Smooth muscle cell (in vitro differentiated cells): Measurements from ENCODE around the gene PREPL. TPM values are rescaled to one million over a fixed set of nuclear protein-coding genes. Genes with fewer than 3 reads are reported as not detected.

Experiments used
- DNase-seq: peaks from one replicate; lab custom pipeline; 2025; ENCODE audit not compliant: unreplicated experiment; lab: John Stamatoyannopoulos, UW
- H2AFZ ChIP-seq: fragments of 200-600 bp; sonication (generic); 2 replicates; pipeline ENCODE4 v1.6.0; 2016; ENCODE audit warnings: antibody characterized with exemption, low read depth, mild to moderate bottlenecking
- H3F3A ChIP-seq: fragments of 200-600 bp; sonication (generic); 2 replicates; pipeline ENCODE4 v1.6.0; 2017; ENCODE audit warnings: antibody characterized with exemption, low read depth
- H3K27ac ChIP-seq: fragments of 200-600 bp; sonication (generic); 2 replicates; pipeline ENCODE4 v1.5.1; 2016; ENCODE audit warnings: low read depth, mild to moderate bottlenecking
- H3K27me3 ChIP-seq: fragments of 200-600 bp; sonication (generic); 2 replicates; pipeline ENCODE4 v1.6.1; 2016; ENCODE audit warnings: low read depth, mild to moderate bottlenecking
- H3K36me3 ChIP-seq: fragments of 200-600 bp; sonication (generic); 2 replicates; pipeline ENCODE4 v1.5.1; 2016; ENCODE audit warnings: low read depth
- H3K4me1 ChIP-seq: fragments of 200-600 bp; sonication (generic); 2 replicates; pipeline ENCODE4 v1.5.1; 2016; ENCODE audit warnings: low read depth
- H3K4me2 ChIP-seq: fragments of 200-600 bp; sonication (generic); 2 replicates; pipeline ENCODE4 v1.6.0; 2016; ENCODE audit warnings: mild to moderate bottlenecking
- H3K4me3 ChIP-seq: fragments of 200-600 bp; sonication (generic); 2 replicates; pipeline ENCODE4 v1.5.1; 2016; ENCODE audit warnings: mild to moderate bottlenecking
- H3K79me2 ChIP-seq: fragments of 200-600 bp; sonication (generic); 2 replicates; pipeline ENCODE4 v1.6.0; 2016; ENCODE audit warnings: low read depth, mild to moderate bottlenecking
- H3K9ac ChIP-seq: fragments of 200-600 bp; sonication (generic); 2 replicates; pipeline ENCODE4 v1.6.0; 2016; ENCODE audit warnings: low read depth
- H3K9me3 ChIP-seq: fragments of 200-600 bp; sonication (generic); replicated peaks from 2 replicates; pipeline ENCODE4 v1.5.1; 2016; ENCODE audit warnings: low read depth
- H4K20me1 ChIP-seq: fragments of 200-600 bp; sonication (generic); 2 replicates; pipeline ENCODE4 v1.6.0; 2016; ENCODE audit warnings: low read depth
- WGBS: methylation state at CpG from one replicate; pipeline ENCODE4 v1.1.7; 2016; ENCODE audit warnings: low lambda C conversion rate; 5-methylcytosine and 5-hydroxymethylcytosine counted together
- polyA plus RNA-seq: library from polyadenylated mRNA; unstranded; fragments of >200 nt; fragmentation: Nextera tagmentation; extraction: Ambion mirVana; gene quantifications from 2 replicates; pipeline ENCODE4 v1.2.1, GENCODE V29; 2016
- total RNA-seq: library from RNA; depleted of rRNA; stranded (reverse); fragments of >200 nt; gene quantifications from 2 replicates; pipeline ENCODE4 v1.2.3, GENCODE V29; 2014
- TF ChIP-seq, protein P1 (sequence below): fragments of 200-600 bp; sonication (generic); IDR thresholded peaks from 2 replicates; pipeline ENCODE4 v1.5.1; 2017; ENCODE audit warnings: borderline replicate concordance, mild to moderate bottlenecking, antibody characterized with exemption; ENCODE audit not compliant: insufficient read depth, poor library complexity, severe bottlenecking

PREPL gene
- total and polyA plus RNA-seq, 2 experiments from 2014 or later, result 16.7 to 43.8 TPM

DNA sequence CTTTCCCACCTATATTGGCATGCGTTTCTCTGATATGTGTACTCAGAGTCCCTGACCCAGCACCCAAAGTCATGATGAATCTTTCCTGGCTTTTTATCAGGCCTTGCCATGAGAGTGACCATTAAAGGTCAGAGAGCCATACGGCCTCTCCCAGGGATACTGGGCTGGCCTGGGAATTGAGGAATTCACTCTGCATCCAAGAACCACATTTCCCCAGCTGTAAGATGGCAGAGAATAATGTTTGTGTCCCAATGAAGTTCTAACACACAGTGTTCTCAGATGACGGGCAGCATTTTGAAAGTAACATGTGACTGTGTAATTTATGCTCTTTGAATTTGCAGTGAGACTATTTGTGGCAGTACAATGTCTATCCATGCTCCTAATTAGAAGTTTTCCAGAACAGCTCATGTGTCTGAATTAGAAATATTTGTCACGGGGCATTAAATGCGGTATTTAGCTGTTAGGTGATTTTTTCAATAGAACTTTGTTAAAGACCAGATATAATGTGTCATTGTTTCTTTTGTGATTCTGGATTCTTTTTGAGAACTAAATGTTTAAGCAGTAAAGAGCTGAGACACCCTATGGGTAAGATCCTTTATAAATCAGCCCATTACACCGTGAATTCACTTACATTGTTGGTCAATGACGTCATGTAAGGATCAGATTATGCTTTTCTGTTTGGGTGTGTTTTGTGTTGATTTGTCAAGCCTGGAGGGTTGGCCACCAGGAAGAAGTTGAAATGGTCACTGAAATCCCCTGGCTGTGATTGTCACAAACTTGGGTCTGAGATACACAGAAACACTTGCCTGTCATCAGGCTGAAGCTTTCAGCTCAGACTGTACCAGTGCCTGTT, 93.3 kb downstream of the PREPL start:
- WGBS, result 69% methylated on average over 7 of the region's 7 CpGs

More for the DNA sequence above, 93.3 kb downstream of the PREPL start:
- H3K4me3 ChIP-seq, result no peak overlapping the region
- no peaks in the 10 kb centered on the region for H3K9me3 ChIP-seq
- H2AFZ ChIP-seq, result no peak overlapping the region
- no peak overlapping the region for H3K27ac ChIP-seq
- no peak for DNase-seq
- no peaks in the 10 kb centered on the region for H3K79me2 ChIP-seq
- H3K4me2 ChIP-seq, result no peak overlapping the region
- no peaks in the 10 kb centered on the region for H3K36me3 ChIP-seq
- no peaks in the 10 kb centered on the region for H3F3A ChIP-seq
- no peaks in the 10 kb centered on the region for H3K27me3 ChIP-seq
- H3K9ac ChIP-seq, result no peak overlapping the region
- no peaks in the 10 kb centered on the region for H3K4me1 ChIP-seq
- TF ChIP-seq, protein P1, sequence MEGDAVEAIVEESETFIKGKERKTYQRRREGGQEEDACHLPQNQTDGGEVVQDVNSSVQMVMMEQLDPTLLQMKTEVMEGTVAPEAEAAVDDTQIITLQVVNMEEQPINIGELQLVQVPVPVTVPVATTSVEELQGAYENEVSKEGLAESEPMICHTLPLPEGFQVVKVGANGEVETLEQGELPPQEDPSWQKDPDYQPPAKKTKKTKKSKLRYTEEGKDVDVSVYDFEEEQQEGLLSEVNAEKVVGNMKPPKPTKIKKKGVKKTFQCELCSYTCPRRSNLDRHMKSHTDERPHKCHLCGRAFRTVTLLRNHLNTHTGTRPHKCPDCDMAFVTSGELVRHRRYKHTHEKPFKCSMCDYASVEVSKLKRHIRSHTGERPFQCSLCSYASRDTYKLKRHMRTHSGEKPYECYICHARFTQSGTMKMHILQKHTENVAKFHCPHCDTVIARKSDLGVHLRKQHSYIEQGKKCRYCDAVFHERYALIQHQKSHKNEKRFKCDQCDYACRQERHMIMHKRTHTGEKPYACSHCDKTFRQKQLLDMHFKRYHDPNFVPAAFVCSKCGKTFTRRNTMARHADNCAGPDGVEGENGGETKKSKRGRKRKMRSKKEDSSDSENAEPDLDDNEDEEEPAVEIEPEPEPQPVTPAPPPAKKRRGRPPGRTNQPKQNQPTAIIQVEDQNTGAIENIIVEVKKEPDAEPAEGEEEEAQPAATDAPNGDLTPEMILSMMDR, result no peak
- H4K20me1 ChIP-seq, result no peaks in the 10 kb centered on the region

Other genes with a start within 250 kb of the PREPL start
- gene PPM1B, start 192.6 kb downstream of the PREPL start, total RNA-seq, result 27.0 and 40.0 TPM in 2 replicates
- 20.8 and 21.5 TPM in 2 replicates for gene PPM1B, start 192.6 kb downstream of the PREPL start, polyA plus RNA-seq
- gene SLC3A1, start 86.0 kb downstream of the PREPL start, total RNA-seq, result not detected in 2 replicates
- 0.13 and 0.86 TPM in 2 replicates for gene SLC3A1, start 86.0 kb downstream of the PREPL start, polyA plus RNA-seq
- gene CAMKMT, start 453 bp upstream of the PREPL start, total RNA-seq, result 4.2 and 7.6 TPM in 2 replicates
- 7.2 and 9.1 TPM in 2 replicates for gene CAMKMT, start 453 bp upstream of the PREPL start, polyA plus RNA-seq